ENCODE data around the gene PTK6. TPM values are rescaled to one million over a fixed set of nuclear protein-coding genes. Genes with fewer than 3 reads are reported as not detected.

Gene PTK6
- total RNA-seq: 100 to 1,000 TPM in 1 of 4 donors, 10 to 100 TPM in 2, 1 to 10 TPM in 1; 8.3 to 109 (median 84.5) TPM

- no peaks in the 10 kb centered on the region for H3K27me3 ChIP-seq
- peaks cover 4 to 29% (median 17%) of the 10 kb centered on the region in 4 donors for H3K4me1 ChIP-seq
- DNase-seq: peak; percentile 47 to 91 (median 90)
- H3K36me3 ChIP-seq: no peaks in the 10 kb centered on the region
- peak within 1 kb of the TSS; percentile 39 to 66 (median 52) for H3K4me3 ChIP-seq
- no peaks in the 10 kb centered on the region for H3K9me3 ChIP-seq
- H3K27ac ChIP-seq: peak within 1 kb of the TSS; percentile 73 to 98 (median 94)
- TF ChIP-seq CTCF (IDR thresholded peaks at IDR 0.05): no peak
- TF ChIP-seq POLR2A (IDR thresholded peaks at IDR 0.05): peak; percentile 55 to 67
Observed at GRCh38 chr20:63536997-63537524, at the start of gene PTK6. Gene PTK6, minus strand, starts transcription at chr20:63537376. Its CDS starts 62 bp downstream, at chr20:63537314.

GRCh38 chr20:63586797-63587196 lies 49.6 kb upstream of the PTK6 start:
- no peak for TF ChIP-seq CTCF (IDR thresholded peaks at IDR 0.05)
- no peak for TF ChIP-seq POLR2A (IDR thresholded peaks at IDR 0.05)
- H3K36me3 ChIP-seq: peaks cover 0 to 29% (median 0%) of the 10 kb centered on the region in 3 donors
- no peak for DNase-seq
- H3K27ac ChIP-seq: no peak overlapping the region
- H3K27me3 ChIP-seq: no peaks in the 10 kb centered on the region
- H3K4me1 ChIP-seq: no peaks in the 10 kb centered on the region
- H3K9me3 ChIP-seq: no peaks in the 10 kb centered on the region
- no peak overlapping the region for H3K4me3 ChIP-seq

GRCh38 chr20:63585616-63586565 lies 48.7 kb upstream of the PTK6 start:
- DNase-seq: no peak
- H3K27me3 ChIP-seq: no peaks in the 10 kb centered on the region
- no peaks in the 10 kb centered on the region for H3K4me1 ChIP-seq
- H3K9me3 ChIP-seq: no peaks in the 10 kb centered on the region
- H3K4me3 ChIP-seq: no peak overlapping the region
- no peak overlapping the region for H3K27ac ChIP-seq
- H3K36me3 ChIP-seq: peaks cover 0 to 22% (median 0%) of the 10 kb centered on the region in 3 donors
- TF ChIP-seq POLR2A (IDR thresholded peaks at IDR 0.05) (no peak), CTCF (IDR thresholded peaks at IDR 0.05) (no peak)

- Histone ChIP-seq H3K36me3 (no peaks in the 10 kb centered on the region), H3K4me1 (no peaks in the 10 kb centered on the region), H3K9me3 (no peaks in the 10 kb centered on the region), H3K27ac (no peak overlapping the region), H3K4me3 (no peak overlapping the region), H3K27me3 (no peaks in the 10 kb centered on the region)
- no peak for TF ChIP-seq POLR2A (IDR thresholded peaks at IDR 0.05)
- no peak for TF ChIP-seq CTCF (IDR thresholded peaks at IDR 0.05)
- no peak for DNase-seq
Observed at GRCh38 chr20:63582382-63583063, 45.3 kb upstream of the PTK6 start.

- H3K9me3 ChIP-seq: no peaks in the 10 kb centered on the region
- no peaks in the 10 kb centered on the region for H3K36me3 ChIP-seq
- no peak overlapping the region for H3K27ac ChIP-seq
- no peak overlapping the region for H3K4me3 ChIP-seq
- TF ChIP-seq POLR2A (IDR thresholded peaks at IDR 0.05) (no peak), CTCF (IDR thresholded peaks at IDR 0.05) (peak in 5 of 6 experiments; percentile 13 to 44 (median 41))
- H3K4me1 ChIP-seq: no peaks in the 10 kb centered on the region
- H3K27me3 ChIP-seq: no peaks in the 10 kb centered on the region
- DNase-seq: peak in 2 of 3 donors; percentile 67 to 80
Observed at GRCh38 chr20:63580796-63581461, 43.8 kb upstream of the PTK6 start.

Measured in Peyer's patch (tissue), 4 donors.